Hematopoietic multipotent progenitor cell treated with erythropoietin and hydrocortisone succinate and interleukin-3 and kit ligand, for 15 days (in vitro differentiated cells): Measurements from ENCODE around the gene SLC16A12.

Experiments used
- DNase-seq: peaks from one replicate; pipeline ENCODE4 v3.0.0-alpha.2; 2015; ENCODE audit warnings: low spot score

Gene SLC16A12

GRCh38 chr10:89390476-89391225 is 144.7 kb downstream of the SLC16A12 start:
- peak; percentile 66 for DNase-seq

DNA sequence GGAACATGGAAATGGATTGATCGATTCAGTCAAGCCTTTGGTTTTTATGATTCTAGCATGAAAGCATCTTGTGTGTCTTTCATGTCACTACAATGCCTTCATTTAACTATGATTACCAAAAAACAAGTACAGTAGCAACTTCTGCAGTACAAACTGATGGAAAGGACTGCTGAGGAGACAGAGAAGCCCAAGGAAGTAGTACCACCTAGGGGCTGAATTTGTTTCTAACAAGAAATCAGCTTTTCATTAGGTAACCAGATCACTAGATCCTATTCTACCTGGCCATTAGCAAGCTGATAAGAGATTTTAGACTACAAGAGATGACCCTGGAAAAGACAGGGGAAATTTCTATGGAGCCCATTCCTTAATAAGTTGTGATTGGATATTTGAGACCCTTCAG is 146.1 kb downstream of the SLC16A12 start:
- DNase-seq, result peak; percentile 47

DNA sequence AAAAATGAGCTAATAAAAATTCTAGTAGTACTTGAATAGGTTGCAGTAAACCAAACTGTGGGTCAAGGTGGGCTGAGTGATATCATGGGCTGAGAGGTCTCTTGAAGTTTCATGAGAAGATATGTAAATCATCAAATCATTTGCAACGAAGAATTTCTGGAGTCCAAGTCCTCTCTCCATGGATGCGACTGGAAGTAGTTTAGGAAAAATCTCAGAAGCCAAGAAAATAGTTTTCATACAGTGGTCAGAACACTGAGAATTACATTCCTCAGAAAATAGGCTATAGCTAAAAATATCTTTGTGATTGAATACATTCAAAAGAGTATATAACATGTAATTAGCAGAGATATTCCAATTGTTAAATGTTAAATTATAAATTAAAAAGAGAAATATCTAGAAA is 146.6 kb downstream of the SLC16A12 start:
- no peak for DNase-seq

DNA sequence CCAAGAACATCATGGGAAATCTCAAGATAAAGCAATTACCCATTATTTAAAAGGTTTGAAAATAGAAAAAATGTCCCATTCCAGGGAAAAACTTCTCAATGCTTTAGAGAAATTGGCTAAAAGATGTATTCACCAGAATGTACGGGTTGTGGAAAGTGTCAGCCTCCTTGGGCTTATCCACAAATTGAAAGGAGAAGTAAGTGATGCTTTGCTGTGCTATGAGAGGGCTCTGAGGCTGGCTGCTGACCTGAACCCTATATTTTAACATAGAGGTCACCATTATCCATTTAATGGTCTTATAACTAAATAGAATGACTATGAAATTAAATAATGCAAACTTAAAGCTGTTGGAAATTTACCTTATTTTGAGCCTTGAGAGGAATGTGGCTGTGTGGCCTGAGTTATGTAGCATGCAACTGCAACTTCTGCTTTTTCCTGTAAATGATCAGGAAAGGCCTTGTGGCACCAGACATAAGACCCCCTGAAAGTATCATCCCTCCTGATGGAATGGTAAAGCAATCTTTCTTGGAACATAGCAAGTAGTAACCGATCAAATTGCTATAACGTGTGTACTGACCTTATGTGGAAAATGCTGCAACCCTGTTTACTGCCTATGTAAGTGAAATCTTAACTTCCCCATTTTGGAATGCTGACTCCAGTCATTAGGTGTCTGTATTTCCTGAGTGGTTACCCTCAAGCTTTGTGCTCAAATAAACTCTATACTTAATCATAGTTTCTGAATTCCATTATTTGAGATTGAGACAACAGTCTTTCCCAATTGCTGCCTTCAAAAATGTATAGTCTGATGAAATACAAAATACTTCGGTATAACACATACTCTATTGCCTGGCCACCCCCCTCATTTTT is 150.7 kb downstream of the SLC16A12 start:
- no peak for DNase-seq

- DNase-seq, result no peak
Observed at GRCh38 chr10:89382757-89383156, 152.6 kb downstream of the SLC16A12 start.
